ENCODE results near the gene BATF.

BATF gene

DNA sequence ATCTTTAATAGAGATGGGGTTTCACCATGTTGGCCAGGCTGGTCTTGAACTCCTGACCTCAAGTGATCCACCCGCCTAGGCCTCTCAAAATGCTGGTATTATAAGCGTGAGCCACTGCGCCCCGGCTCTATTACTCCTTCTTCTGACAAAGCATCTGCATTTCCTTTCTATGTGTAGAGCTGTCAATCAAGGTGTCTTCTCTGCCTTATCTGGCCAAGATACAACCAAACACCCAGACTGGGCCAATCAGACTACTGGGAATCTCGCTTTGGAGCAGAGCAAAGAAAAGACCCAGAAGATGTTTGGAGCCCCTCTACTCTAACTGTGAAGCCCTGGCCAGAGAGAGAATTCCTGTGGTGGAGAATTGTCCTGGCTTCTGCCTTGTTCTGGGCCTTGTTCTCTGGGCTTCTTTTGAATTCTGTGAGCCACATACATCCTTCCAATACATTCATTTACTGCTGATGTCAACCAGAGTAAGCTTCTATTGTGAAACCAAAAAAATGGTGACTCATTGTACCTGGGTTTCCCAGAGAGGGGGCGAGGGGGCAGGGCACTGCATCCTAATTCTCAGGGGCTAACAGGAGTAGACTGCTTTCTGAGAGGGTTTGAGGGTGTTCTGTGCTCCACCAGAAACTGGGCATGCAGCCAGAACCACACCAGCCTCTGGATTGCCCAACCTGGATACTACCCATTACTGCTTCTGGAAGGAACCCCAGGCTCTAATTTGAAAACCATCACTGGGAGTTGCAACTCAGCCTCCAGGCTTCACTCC, 37.4 kb downstream of the BATF start:
- Histone ChIP-seq H3K4me3 (replicated peaks; ENCODE audit: low read depth, low read length) (no peak overlapping the region), H3K36me3 (ENCODE audit: control insufficient read depth, insufficient read depth, low read length) (no peaks in the 10 kb centered on the region), H3K27me3 (replicated peaks; ENCODE audit: control insufficient read depth, insufficient read depth, low read length) (no peaks in the 10 kb centered on the region)
- no peak for DNase-seq (ENCODE audit: extremely low read depth, insufficient read length)
- TF ChIP-seq, protein P1, sequence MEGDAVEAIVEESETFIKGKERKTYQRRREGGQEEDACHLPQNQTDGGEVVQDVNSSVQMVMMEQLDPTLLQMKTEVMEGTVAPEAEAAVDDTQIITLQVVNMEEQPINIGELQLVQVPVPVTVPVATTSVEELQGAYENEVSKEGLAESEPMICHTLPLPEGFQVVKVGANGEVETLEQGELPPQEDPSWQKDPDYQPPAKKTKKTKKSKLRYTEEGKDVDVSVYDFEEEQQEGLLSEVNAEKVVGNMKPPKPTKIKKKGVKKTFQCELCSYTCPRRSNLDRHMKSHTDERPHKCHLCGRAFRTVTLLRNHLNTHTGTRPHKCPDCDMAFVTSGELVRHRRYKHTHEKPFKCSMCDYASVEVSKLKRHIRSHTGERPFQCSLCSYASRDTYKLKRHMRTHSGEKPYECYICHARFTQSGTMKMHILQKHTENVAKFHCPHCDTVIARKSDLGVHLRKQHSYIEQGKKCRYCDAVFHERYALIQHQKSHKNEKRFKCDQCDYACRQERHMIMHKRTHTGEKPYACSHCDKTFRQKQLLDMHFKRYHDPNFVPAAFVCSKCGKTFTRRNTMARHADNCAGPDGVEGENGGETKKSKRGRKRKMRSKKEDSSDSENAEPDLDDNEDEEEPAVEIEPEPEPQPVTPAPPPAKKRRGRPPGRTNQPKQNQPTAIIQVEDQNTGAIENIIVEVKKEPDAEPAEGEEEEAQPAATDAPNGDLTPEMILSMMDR (IDR thresholded peaks at IDR 0.05; ENCODE audit: insufficient read depth, low read length, poor library complexity, severe bottlenecking), result no peak

DNA sequence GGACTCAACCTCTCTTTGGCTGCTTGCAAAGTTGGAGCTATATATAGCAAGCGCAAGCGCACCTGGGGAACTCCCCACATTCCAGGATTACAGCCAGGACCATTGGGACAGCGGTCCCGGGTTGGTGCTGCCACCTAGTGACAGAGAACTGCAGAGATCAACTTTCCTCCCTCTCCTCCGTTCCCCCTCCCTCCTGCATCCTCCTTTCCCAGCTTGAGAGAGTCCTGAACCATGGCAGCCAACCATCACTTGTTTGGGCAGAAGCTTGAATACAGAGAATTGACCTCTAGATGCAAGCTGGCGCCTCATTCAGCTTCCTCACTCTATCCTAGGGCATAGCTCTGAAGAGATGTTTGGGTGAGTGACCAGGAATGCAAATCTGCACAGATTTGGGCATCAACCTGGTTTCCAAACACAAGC, 38.8 kb downstream of the BATF start:
- TF ChIP-seq, protein P1 (IDR thresholded peaks at IDR 0.05; ENCODE audit: insufficient read depth, low read length, poor library complexity, severe bottlenecking), result peak; percentile 87
- no peak overlapping the region for H3K4me3 ChIP-seq (replicated peaks; ENCODE audit: low read depth, low read length)
- no peaks in the 10 kb centered on the region for H3K27me3 ChIP-seq (replicated peaks; ENCODE audit: control insufficient read depth, insufficient read depth, low read length)
- H3K36me3 ChIP-seq (ENCODE audit: control insufficient read depth, insufficient read depth, low read length), result no peaks in the 10 kb centered on the region
- no peak for DNase-seq (ENCODE audit: extremely low read depth, insufficient read length)

DNA sequence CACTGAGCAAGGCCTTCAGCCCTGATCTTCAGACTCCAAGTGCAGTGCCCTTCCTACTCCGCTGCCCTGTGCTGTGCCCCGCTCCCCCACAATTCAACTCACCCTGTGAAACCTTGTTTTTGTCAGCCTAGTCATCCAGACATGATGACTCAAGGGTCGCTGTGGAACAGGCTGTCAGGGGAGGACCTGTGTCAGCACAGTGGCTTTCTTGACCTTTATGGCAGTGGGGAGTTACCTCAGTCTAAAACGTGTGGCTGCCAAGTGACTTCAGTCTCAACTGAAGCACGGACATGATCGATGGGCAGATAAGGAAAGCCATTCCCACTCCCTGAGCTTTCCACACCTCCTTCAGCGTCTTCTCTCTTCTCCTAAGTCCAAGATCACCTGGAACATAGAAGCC, 39.8 kb downstream of the BATF start:
- no peak overlapping the region for H3K4me3 ChIP-seq (replicated peaks; ENCODE audit: low read depth, low read length)
- H3K36me3 ChIP-seq (ENCODE audit: control insufficient read depth, insufficient read depth, low read length), result no peaks in the 10 kb centered on the region
- TF ChIP-seq, protein P1 (IDR thresholded peaks at IDR 0.05; ENCODE audit: insufficient read depth, low read length, poor library complexity, severe bottlenecking), result no peak
- no peak for DNase-seq (ENCODE audit: extremely low read depth, insufficient read length)
- no peaks in the 10 kb centered on the region for H3K27me3 ChIP-seq (replicated peaks; ENCODE audit: control insufficient read depth, insufficient read depth, low read length)

DNA sequence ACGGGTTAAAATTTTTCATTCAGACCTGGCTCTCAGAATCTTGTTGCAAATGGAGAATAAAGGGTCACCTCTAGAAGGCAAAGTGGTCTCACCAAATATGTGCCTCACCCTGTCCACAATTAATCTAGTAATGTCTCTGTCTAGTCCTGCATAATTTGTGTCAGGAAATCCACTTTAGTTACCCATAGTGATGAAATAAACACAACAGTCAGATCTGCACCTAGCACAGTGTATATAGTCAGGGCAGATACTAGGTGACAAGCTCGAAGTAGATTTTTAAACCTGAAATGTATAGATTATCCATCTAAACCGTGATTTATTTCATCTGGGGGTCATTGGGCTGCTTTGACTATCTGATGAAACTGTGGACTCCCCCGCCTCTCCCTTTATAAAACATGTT, 40.2 kb downstream of the BATF start:
- no peak for DNase-seq (ENCODE audit: extremely low read depth, insufficient read length)

GRCh38 chr14:75563931-75564330, 41.7 kb downstream of the BATF start:
- Histone ChIP-seq H3K27me3 (replicated peaks; ENCODE audit: control insufficient read depth, insufficient read depth, low read length) (no peaks in the 10 kb centered on the region), H3K36me3 (ENCODE audit: control insufficient read depth, insufficient read depth, low read length) (no peaks in the 10 kb centered on the region), H3K4me3 (replicated peaks; ENCODE audit: low read depth, low read length) (no peak overlapping the region)
- TF ChIP-seq, protein P1 (IDR thresholded peaks at IDR 0.05; ENCODE audit: insufficient read depth, low read length, poor library complexity, severe bottlenecking), result no peak
- no peak for DNase-seq (ENCODE audit: extremely low read depth, insufficient read length)

More for the DNA sequence above, 40.2 kb downstream of the BATF start:
- no peaks in the 10 kb centered on the region for H3K36me3 ChIP-seq (ENCODE audit: control insufficient read depth, insufficient read depth, low read length)
- H3K4me3 ChIP-seq (replicated peaks; ENCODE audit: low read depth, low read length), result no peak overlapping the region
- H3K27me3 ChIP-seq (replicated peaks; ENCODE audit: control insufficient read depth, insufficient read depth, low read length), result no peaks in the 10 kb centered on the region
- TF ChIP-seq, protein P1 (IDR thresholded peaks at IDR 0.05; ENCODE audit: insufficient read depth, low read length, poor library complexity, severe bottlenecking), result no peak
